ENCODE measurements around the gene ETF1.
A peak's percentile ranks its signal among the peaks of the same experiment; 100 is the strongest.

Gene ETF1

GRCh38 chr5:138468966-138469539 lies 74.0 kb downstream of the ETF1 start:
- DNase-seq (ENCODE audit: low read depth) = peak; percentile 83
- TF ChIP-seq CTCF (IDR thresholded peaks at IDR 0.05; ENCODE audit: low read length, missing control alignments) = no peak
- H3K4me3 ChIP-seq (replicated peaks; ENCODE audit: low read depth, low read length) = no peak overlapping the region

- peak; percentile 69 for DNase-seq (ENCODE audit: low read depth)
- H3K4me3 ChIP-seq (replicated peaks; ENCODE audit: low read depth, low read length) = peak overlapping the region; percentile 12
- TF ChIP-seq CTCF (IDR thresholded peaks at IDR 0.05; ENCODE audit: low read length, missing control alignments) = no peak
These were observed 74.7 kb downstream of the ETF1 start for GRCh38 chr5:138468133-138468965.

GRCh38 chr5:138467711-138468132 lies 75.3 kb downstream of the ETF1 start:
- no peak for DNase-seq (ENCODE audit: low read depth)
- H3K4me3 ChIP-seq (replicated peaks; ENCODE audit: low read depth, low read length) = peak overlapping the region; percentile 12
- no peak for TF ChIP-seq CTCF (IDR thresholded peaks at IDR 0.05; ENCODE audit: low read length, missing control alignments)

- DNase-seq (ENCODE audit: low read depth) = peak; percentile 55
- H3K4me3 ChIP-seq (replicated peaks; ENCODE audit: low read depth, low read length) = peak overlapping the region; percentile 67
These were observed 75.9 kb downstream of the ETF1 start for GRCh38 chr5:138466900-138467710.

GRCh38 chr5:138466125-138466899 lies 76.7 kb downstream of the ETF1 start:
- peak overlapping the region; percentile 67 for H3K4me3 ChIP-seq (replicated peaks; ENCODE audit: low read depth, low read length)
- DNase-seq (ENCODE audit: low read depth) = peak; percentile 54
- no peak for TF ChIP-seq CTCF (IDR thresholded peaks at IDR 0.05; ENCODE audit: low read length, missing control alignments)

More at GRCh38 chr5:138466900-138467710, 75.9 kb downstream of the ETF1 start:
- no peak for TF ChIP-seq CTCF (IDR thresholded peaks at IDR 0.05; ENCODE audit: low read length, missing control alignments)
